ENCODE results near the gene TMEM40.
"Not testable (repeated sequence)": the region's sequence is repeated elsewhere in the genome, so short reads cannot be mapped to it uniquely, and the experiment has no call there.

Gene TMEM40

GRCh38 chr3:12759097-12759679 lies at the start of gene TMEM40:
Gene TMEM40 (minus strand): TSS chr3:12759259. CDS start chr3:12749832, 9,427 bp downstream.
- DNase-seq, result no peak

GRCh38 chr3:12808587-12808986 lies 49.5 kb upstream of the TMEM40 start:
- no peak for DNase-seq

- DNase-seq, result no peak
Measured at GRCh38 chr3:12807601-12808359, 48.7 kb upstream of the TMEM40 start.

- no peak for DNase-seq
Measured at GRCh38 chr3:12807066-12807465, 48.0 kb upstream of the TMEM40 start.

- DNase-seq, result no peak
Measured at GRCh38 chr3:12803371-12803770, 44.3 kb upstream of the TMEM40 start.

GRCh38 chr3:12799525-12800440 lies 40.7 kb upstream of the TMEM40 start:
- DNase-seq, result peak; percentile 35

- no peak for DNase-seq
Measured at GRCh38 chr3:12798559-12799179, 39.6 kb upstream of the TMEM40 start.

GRCh38 chr3:12797892-12798558 lies 39.0 kb upstream of the TMEM40 start:
- DNase-seq, result no peak

- no peak for DNase-seq
Measured at GRCh38 chr3:12797124-12797891, 38.2 kb upstream of the TMEM40 start.

- DNase-seq, result peak; percentile 66
Measured at GRCh38 chr3:12796171-12797123, 37.4 kb upstream of the TMEM40 start, which contains the start of gene CAND2. Gene CAND2 (plus strand): TSS chr3:12796680. CDS start chr3:12796721, 41 bp downstream.

- DNase-seq, result no peak
Measured at GRCh38 chr3:12793701-12794100, 34.6 kb upstream of the TMEM40 start.

GRCh38 chr3:12791430-12791829 lies 32.4 kb upstream of the TMEM40 start:
- no peak for DNase-seq

GRCh38 chr3:12787967-12788690 lies 29.1 kb upstream of the TMEM40 start:
- not testable (repeated sequence) for DNase-seq

GRCh38 chr3:12787346-12787745 lies 28.3 kb upstream of the TMEM40 start:
- peak; percentile 73 for DNase-seq

GRCh38 chr3:12785096-12785495 lies 26.0 kb upstream of the TMEM40 start:
- no peak for DNase-seq

- peak; percentile 52 for DNase-seq
Measured at GRCh38 chr3:12782172-12782815, 23.2 kb upstream of the TMEM40 start.

- DNase-seq, result no peak
Measured at GRCh38 chr3:12780751-12781150, 21.7 kb upstream of the TMEM40 start.

- peak; percentile 90 for DNase-seq
Measured at GRCh38 chr3:12777171-12777570, 18.1 kb upstream of the TMEM40 start.

GRCh38 chr3:12775970-12776369 lies 16.9 kb upstream of the TMEM40 start:
- not testable (repeated sequence) for DNase-seq

All from hematopoietic multipotent progenitor cell treated with erythropoietin and hydrocortisone succinate and interleukin-3 and kit ligand, for 6 days (in vitro differentiated cells).